GM12892 (cell line): ENCODE measurements around the gene GRSF1.
"Not testable (repeated sequence)": the region's sequence is repeated elsewhere in the genome, so short reads cannot be mapped to it uniquely, and the experiment has no call there.

Experiments
- DNase-seq: peaks from one replicate; pipeline ENCODE4 v3.0.0; 2011; ENCODE audit not compliant: insufficient read length
- FAIRE-seq: peaks from 2 replicates; lab custom pipeline; 2011; peaks lifted over from hg19 to GRCh38; lab: Jason Lieb, UNC
- POLR2A ChIP-seq: IDR thresholded peaks from 2 replicates; pipeline ENCODE4 v1.6.1; 2011; ENCODE audit warnings: low read depth, low read length, control low read depth
- POLR2AphosphoS5 ChIP-seq: IDR thresholded peaks from 2 replicates; pipeline ENCODE4 v1.6.1; 2011; ENCODE audit warnings: low read depth, low read length, control low read depth
- TAF1 ChIP-seq: IDR thresholded peaks from 2 replicates; pipeline ENCODE4 v1.6.1; 2011; ENCODE audit warnings: low read depth, mild to moderate bottlenecking, control low read depth, low read length, borderline replicate concordance

GRSF1 gene

DNA sequence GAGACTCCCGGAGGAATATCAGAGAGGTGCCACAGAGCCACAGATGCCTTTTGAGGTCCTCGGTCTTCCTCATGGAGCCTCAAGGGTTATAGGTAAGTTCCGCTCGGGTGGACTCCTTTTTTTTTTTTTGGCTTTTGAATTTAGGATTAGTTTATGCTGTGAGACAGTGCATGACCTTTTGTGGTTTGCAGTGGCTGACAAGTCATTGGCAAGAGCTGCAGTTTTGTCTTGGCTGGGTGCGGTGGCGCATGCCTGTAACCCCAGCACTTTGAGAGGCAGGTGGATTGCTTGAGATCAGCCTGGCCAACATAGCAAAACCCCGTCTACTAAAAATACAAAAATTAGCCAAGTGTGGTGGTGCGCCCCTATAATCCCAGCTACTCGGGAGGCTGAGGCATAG, 4.5 kb upstream of the GRSF1 start:
- TF ChIP-seq POLR2A (no peak), POLR2AphosphoS5 (no peak), TAF1 (no peak)
- FAIRE-seq (peak; percentile 89), DNase-seq (no peak)

DNA sequence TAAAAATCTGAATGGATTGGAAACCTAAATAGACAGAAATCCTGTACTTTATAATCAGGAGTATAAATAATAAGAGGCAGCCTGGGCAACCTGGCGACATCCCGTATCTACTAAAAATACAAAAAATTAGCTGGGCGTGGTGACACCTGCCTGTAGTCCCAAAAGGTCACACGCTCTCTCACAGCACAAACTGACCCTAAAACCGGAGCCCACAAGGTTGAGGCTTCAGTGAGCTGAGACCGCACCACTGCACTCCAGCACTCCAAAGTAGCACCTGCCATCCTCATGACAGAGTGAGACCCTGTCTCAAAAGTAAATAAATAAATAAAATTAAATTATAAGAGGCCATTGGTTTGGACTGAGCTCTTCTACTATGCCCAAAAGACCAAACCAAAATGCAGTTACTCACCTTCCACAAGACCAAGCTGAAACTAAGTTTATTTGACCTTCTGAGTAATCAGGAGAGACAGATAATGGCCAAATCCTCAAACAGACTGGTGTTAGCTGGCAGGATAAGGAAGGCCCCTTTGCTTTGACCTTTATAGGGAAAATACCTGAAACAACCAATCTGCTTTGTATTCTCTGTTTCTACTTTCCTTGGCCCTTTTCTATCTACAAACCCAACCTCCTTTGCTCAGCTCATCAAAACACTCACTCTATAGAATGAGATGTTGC, 3.2 kb upstream of the GRSF1 start:
- FAIRE-seq (peak; percentile 96), DNase-seq (no peak)
- TF ChIP-seq POLR2AphosphoS5: no peak
- no peak for TF ChIP-seq TAF1
- TF ChIP-seq POLR2A: no peak

DNA sequence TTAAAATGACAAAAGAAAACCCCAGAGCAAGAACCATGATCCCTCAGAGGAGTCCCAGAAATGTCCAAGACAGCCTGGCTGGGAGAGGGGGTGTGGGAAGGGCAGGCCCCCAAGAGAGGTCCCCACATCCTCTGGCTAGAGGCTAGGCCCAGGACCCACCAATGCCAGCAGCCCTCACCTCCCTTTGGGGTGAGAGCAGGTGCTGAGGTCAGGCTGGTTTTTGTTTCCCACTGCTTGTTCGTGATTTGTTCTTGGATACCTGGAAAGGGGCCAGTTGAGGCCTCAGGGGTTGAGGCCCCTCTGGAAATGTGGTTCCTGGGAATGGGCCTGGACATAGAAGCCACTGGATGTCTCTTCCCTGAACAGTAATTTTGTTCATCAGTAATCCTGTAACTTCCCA, 2.3 kb upstream of the GRSF1 start:
- no peak for TF ChIP-seq POLR2AphosphoS5
- TF ChIP-seq POLR2A: no peak
- TF ChIP-seq TAF1: no peak
- FAIRE-seq (no peak), DNase-seq (no peak)

DNA sequence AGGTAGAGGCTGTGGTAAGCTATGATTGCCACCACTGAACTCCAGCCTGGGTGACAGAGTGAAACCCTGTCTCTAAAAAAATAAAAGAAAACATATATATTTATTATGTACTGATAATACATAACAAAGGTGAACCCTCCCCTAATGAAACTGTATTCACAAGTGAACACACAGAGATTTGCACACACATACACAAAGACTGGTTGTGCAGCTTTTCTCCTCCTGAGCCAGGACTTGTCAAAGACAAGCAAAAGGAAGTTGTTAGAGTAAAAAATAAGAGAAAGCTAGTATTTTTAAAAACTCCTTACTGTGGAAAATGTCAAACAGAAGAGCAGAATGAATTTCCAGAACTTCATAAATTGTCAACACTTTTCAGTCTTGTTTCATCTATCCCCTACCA, 1.5 kb upstream of the GRSF1 start:
- DNase-seq (no peak), FAIRE-seq (no peak)
- TF ChIP-seq TAF1 (no peak), POLR2A (no peak), POLR2AphosphoS5 (no peak)

DNA sequence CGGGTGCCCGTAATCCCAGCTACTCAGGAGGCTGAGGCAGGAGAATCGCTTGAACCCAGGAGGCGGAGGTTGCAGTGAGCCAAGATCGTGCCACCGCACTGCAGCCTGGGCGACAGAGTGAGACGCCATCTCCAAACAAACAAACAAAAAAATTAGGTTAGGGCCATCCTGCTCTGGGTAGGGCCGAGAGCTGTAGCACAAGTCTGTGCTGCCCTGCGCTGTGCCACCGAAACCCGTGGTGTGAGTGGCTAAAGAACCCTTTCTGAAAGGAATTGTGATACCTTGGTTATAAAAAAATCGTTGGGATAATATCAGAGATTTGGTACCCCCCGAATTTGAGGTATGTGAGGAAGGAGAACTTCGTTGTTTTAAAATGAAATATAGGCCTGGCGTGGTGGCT, 941 bp upstream of the GRSF1 start:
- DNase-seq, FAIRE-seq: not testable (repeated sequence)

DNA sequence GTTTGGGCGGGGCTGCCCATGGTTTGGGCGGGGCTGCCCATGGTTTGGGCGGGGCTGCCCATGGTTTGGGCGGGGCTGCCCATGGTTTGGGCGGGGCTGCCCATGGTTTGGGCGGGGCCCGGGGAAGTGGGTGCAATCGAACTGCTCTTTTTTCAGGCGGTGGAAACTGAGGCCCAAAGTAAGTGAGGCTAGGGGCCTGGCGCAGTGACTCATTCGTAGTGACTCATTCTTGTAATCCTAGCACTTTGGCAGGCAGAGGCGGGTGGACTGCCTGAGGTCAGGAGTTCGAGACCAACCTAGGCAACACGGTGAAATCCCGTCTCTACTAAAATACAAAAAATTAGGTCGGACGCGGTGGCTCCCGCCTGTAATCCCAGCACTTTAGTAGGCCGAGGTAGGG, 447 bp upstream of the GRSF1 start:
- DNase-seq, FAIRE-seq: not testable (repeated sequence)

DNA sequence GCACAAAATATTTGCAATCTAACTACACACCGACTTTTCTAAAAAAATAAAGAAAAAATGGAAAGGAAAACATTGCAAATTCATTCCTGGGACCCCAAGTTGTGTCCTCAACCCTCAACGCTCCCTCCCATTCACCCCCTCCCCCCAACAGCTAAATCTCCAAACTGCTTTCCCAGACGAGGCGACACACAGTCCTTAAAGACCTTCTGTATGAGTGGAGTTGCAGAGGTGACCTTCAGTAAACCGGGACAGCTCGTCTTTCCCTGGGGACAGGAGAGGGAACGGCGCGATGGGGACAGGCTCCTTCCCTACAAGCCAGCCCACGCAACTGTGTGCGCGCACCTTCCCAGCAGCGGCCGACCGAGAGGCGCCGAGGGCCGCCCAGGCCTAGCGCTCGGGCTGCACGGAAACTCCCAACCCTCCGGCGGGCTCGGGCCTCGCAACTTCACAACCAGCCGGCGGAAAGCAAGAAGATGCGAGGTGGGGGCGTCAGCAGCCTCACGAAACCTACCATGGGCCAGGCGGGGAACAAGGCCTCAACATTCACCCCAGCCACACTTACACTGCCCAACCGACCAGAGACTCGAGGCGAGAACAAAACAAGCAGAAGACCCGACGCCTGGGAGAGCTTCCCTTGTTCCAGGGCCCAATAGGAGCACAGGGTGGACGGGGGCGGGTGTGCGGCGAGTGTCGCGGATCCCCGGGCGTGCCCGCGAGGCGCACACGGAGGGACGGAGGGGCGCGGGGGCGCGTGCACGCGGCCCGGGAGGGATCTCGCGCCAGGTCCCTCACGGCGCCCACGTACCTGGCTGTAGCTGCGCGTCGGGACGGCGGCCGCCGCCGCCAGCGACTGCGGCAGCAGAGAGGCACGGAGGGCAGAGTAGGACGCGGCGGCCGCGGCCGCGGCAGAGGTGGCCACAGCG, 763 bp downstream of the GRSF1 start:
- FAIRE-seq (peak; percentile 36), DNase-seq (peak; percentile 73)
- TF ChIP-seq POLR2AphosphoS5 (no peak; the same call in none of the 2 replicates), TAF1 (no peak), POLR2A (peak; percentile 69)

DNA sequence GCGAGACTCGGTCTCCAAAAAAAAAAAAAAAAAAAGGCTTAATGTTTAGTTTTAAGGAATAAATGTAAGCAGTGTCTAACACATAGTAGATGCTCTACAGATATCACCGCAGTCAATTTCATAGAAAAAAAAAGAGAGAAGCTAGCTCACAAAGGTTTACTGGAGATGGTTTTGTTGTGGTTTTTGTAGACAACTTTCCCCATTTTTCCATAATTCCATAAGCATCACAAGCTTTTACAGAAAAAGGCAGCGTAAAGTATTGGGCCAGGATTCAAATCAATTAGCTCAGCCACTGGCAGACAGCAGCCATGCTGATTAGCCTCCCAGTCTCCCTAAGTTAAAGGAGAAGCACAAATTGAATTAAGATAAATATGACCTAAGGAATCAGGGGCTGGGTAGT, 1.5 kb downstream of the GRSF1 start:
- peak; percentile 50 for FAIRE-seq
- no peak for DNase-seq
- TF ChIP-seq POLR2A (no peak), POLR2AphosphoS5 (no peak), TAF1 (no peak)

DNA sequence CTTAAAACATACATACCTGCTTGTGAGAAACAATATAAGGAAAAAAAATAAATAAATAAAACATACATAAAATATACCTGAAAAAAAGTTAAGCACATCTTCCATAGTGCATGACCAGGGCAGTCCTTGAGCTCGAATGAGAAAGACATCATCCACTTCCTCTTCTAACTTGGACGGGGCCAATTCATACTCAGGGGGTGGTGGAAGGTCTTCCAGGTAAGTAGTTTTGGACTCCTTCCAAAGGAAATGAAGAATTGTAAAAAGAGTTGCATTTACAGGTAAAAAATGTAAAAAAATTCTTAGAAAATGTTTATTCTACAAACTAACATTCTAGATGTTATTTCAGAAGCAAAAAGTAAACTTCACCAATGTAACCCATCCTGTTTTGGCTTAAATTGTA, 3.6 kb downstream of the GRSF1 start:
- FAIRE-seq (no peak), DNase-seq (no peak)
- TF ChIP-seq POLR2AphosphoS5 (no peak), POLR2A (no peak), TAF1 (no peak)

DNA sequence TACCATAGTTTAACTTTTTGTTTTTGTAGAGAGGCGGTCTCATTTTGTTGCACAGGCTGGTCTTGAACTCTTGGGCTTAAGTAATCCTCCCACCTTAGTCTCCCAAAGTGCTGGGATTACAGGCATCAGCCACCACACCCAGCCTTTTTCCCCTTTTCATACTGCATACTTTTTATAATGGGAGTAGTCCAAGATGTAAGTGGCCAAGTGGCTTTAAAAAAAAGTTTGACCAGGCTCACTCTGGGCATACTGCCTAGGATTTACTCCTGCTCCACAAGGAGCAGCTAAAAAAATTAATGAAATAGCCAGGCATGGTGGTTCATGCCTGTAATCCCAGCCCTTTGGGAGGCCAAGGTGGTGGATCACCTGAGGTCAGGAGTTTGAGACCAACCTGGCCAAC, 6.0 kb downstream of the GRSF1 start:
- no peak for DNase-seq
- TF ChIP-seq TAF1 (no peak), POLR2AphosphoS5 (no peak), POLR2A (no peak)
- no peak for FAIRE-seq

DNA sequence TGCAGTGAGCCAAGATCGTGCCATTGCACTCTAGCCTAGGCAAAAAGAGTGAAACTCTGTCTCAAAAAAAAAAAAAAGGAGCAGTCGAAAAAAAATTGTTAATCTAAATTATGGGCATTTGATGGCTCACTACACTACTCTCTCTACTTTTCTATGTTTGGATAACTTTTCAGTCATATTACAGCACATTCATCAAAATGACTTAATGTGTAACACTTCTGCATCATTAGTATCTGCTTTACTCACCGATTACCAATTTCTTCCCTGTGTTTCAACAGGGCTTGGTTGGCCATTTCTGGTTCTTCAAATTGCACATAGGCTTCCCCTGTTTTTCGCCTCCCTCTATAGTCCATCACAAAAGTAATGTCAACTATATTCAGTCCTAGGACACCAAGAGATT, 8.4 kb downstream of the GRSF1 start:
- FAIRE-seq: no peak
- TF ChIP-seq POLR2AphosphoS5: no peak
- no peak for TF ChIP-seq TAF1
- TF ChIP-seq POLR2A: no peak
- no peak for DNase-seq

DNA sequence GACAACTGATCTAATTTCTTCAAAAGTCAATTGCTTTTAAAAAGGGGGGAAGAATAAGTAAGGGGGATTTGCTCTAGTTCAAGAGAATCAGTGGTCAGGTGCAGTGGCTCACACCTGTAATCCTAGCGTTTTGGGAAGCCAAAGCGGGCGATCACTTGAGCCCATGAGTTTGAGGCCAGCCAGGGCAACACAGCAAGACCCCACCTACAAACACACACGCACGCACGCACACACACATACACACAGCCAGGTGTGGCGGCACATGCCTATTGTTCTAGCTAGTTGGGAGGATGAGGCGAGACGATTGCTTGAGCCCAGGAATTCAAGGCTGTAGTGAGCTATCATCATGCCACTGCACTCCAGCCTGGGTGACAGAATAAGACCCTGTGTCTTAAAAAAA, 9.6 kb downstream of the GRSF1 start:
- DNase-seq: no peak
- no peak for FAIRE-seq
- TF ChIP-seq POLR2A: no peak
- no peak for TF ChIP-seq TAF1
- no peak for TF ChIP-seq POLR2AphosphoS5
